HG02973 (cell line): ENCODE data around the gene ZNF385B.
A peak's percentile ranks its signal among the peaks of the same experiment; 100 is the strongest.
"Not testable (repeated sequence)": the region's sequence is repeated elsewhere in the genome, so short reads cannot be mapped to it uniquely, and the experiment has no call there.

Experiments used
- ATAC-seq: cut with Tn5 transposase; IDR thresholded peaks from one replicate; pipeline ENCODE4 v1.9.1; 2021; ENCODE audit warnings: moderate library complexity; ENCODE audit not compliant: unreplicated experiment

Gene ZNF385B

GRCh38 chr2:179805001-179805400 is 56.4 kb downstream of the ZNF385B start:
- ATAC-seq: no peak

GRCh38 chr2:179804206-179804605 is 57.2 kb downstream of the ZNF385B start:
- no peak for ATAC-seq

- ATAC-seq: no peak
Observed at GRCh38 chr2:179802051-179802882, 59.1 kb downstream of the ZNF385B start.

GRCh38 chr2:179800776-179801175 is 60.6 kb downstream of the ZNF385B start:
- no peak for ATAC-seq

GRCh38 chr2:179796213-179797007 is 65.0 kb downstream of the ZNF385B start:
- ATAC-seq: no peak

- ATAC-seq: no peak
Observed at GRCh38 chr2:179793902-179794301, 67.5 kb downstream of the ZNF385B start.

- no peak for ATAC-seq
Observed at GRCh38 chr2:179793238-179793637, 68.2 kb downstream of the ZNF385B start.

GRCh38 chr2:179790235-179791217 is 70.9 kb downstream of the ZNF385B start:
- ATAC-seq: no peak

- ATAC-seq: no peak
Observed at GRCh38 chr2:179788104-179788503, 73.3 kb downstream of the ZNF385B start.

- ATAC-seq: no peak
Observed at GRCh38 chr2:179787601-179788000, 73.8 kb downstream of the ZNF385B start.

- no peak for ATAC-seq
Observed at GRCh38 chr2:179785902-179786301, 75.5 kb downstream of the ZNF385B start.

- ATAC-seq: not testable (repeated sequence)
Observed at GRCh38 chr2:179782346-179782745, 79.1 kb downstream of the ZNF385B start.

GRCh38 chr2:179773986-179774385 is 87.4 kb downstream of the ZNF385B start:
- no peak for ATAC-seq

- no peak for ATAC-seq
Observed at GRCh38 chr2:179772346-179772745, 89.1 kb downstream of the ZNF385B start.

GRCh38 chr2:179771791-179772190 is 89.6 kb downstream of the ZNF385B start:
- no peak for ATAC-seq

GRCh38 chr2:179770029-179770428 is 91.4 kb downstream of the ZNF385B start:
- no peak for ATAC-seq

GRCh38 chr2:179769323-179769722 is 92.1 kb downstream of the ZNF385B start:
- no peak for ATAC-seq

- no peak for ATAC-seq
Observed at GRCh38 chr2:179768765-179769164, 92.6 kb downstream of the ZNF385B start.

- no peak for ATAC-seq
Observed at GRCh38 chr2:179765666-179766065, 95.7 kb downstream of the ZNF385B start.

GRCh38 chr2:179764710-179765109 is 96.7 kb downstream of the ZNF385B start:
- ATAC-seq: peak; percentile 85

GRCh38 chr2:179758636-179759035 is 102.8 kb downstream of the ZNF385B start:
- ATAC-seq: no peak
